Putamen (tissue), 1 donor: ENCODE results near the gene RPS5.
"Not testable (repeated sequence)": the region's sequence is repeated elsewhere in the genome, so short reads cannot be mapped to it uniquely, and the experiment has no call there.

Source experiments
- DNase-seq: peaks from one replicate; pipeline ENCODE4 v3.0.0-alpha.2; 2016; ENCODE audit warnings: low spot score

The RPS5 gene

DNA sequence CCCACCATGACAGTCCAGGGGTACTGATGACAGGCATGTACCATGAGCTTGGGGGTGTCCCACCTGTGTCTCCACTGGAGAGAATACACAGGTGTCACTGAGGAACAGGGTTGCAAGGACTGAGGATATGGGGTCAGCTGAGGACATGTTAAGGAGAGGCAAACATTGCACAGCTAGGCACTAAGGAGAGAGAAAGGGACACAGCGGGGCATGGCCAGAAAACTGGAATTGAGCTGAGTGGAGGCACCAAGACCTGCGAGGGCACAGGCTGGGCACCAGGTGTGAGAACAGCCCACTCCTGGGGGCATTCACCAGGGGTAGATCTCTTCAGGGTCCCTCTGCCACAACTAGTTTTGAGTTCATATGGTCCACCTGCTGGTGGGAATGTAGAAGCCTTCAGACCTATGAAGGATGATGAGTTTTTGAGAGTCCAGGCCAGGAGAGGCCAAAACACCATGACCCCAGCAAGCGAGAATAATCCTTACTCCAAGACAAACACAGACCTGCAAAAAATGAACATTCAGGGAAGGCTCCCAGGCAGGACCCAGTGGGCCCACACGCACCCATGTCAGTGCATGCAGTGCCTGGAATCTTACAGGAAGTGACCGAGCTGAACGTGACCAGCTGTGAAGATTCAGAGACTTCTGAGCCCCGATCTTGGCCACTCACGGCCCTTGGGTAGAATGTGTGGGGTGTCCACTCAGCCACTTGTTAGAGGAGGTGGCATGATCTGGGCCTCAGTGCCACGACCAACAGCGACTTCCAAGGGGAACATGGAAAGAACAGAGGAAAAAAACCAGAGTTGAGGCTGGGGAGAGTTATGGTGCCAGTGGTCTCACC, 20.0 kb downstream of the RPS5 start:
- DNase-seq: no peak

DNA sequence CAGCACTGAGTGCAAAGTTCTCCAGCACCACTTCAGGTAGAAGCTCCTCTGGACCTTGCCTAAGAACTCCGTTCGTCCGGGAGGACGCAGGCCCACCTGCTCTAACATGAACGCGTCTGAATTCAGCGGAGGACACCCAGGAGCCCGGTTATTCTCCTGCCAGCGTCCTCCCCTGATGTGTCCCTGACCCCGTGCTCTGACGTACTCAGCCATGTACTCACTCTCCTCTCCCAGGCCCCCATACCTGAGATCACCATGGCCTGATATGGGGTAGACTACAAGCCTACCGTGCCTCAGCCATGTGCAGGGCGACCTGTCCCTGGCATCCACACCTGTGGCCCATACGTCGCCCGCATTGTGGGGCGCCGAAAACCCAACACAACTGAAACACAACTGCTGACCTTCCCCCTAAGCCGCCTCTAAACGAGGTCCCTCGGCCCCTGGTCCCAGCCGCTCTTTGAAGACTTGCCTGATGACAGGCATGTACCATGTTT, 20.6 kb downstream of the RPS5 start:
- no peak for DNase-seq

GRCh38 chr19:58408152-58409009, 21.3 kb downstream of the RPS5 start, which contains the start of gene ZNF584:
Gene ZNF584 (plus strand): TSS chr19:58408649. CDS start chr19:58409148, 499 bp downstream.
- DNase-seq: peak; percentile 97

DNA sequence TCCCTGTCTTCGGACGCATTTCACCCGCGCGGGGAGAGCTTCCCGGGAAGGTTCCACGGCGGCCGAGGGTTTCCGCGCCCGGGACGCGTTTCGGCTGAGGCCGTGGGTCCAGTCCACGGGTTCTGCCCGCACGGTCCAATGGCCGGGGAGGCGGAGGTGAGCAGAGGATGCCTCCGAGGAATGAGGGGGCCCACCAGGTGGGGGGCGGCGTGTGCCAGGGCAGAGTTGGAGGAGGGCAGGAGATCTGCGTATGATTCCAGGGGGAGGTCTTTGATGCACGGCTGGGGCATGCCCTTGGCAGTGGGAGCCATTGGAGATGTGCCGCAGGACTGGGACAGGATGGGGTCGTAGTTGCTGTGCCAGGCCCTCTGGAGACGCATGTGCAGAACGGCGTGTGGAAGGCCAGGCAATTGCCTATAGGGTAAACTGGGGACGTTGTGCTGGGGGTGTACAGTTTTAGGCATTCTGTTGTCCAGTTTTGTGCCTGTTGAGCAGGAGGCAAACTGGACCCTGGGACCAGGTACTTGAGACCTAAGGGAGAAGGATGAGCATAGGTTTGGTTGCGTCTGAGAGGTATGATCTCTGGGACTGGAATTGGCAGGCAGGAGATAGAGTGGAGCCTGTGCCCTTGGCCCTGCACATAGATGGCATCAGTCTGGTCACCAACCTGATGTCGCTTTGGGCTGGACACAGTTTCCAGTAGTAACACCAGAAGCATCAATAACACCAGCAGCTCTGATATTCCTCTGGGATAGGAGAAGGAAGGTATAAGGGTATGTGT, 22.1 kb downstream of the RPS5 start:
- no peak for DNase-seq

DNA sequence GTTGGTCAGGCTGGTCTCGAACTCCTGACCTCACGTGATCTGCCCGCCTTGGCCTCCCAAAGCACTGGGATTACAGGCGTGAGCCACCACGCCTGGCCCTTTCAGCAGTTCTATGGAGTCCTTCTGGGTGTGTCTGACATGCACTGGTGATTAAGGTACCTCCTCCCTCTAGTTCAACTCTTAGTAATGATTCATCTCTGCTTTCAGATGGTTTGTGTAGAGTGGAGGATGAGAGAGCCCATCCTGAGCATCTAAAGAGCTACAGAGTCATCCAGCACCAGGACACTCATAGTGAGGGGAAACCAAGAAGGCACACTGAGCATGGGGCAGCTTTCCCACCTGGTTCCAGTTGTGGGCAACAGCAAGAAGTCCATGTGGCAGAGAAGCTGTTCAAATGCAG, 29.5 kb downstream of the RPS5 start:
- DNase-seq: no peak

DNA sequence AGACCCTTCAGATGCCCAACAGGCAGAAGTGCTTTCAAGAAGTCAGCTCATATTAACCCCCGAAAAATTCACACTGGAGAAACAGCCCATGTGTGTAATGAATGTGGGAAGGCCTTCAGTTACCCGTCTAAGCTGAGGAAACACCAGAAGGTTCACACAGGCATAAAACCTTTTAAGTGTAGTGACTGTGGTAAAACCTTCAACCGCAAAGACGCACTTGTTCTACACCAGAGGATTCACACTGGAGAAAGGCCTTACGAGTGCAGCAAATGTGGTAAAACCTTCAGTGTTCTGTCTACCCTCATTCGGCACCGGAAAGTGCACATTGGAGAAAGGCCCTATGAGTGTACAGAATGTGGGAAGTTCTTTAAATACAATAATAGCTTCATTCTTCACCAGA, 30.0 kb downstream of the RPS5 start:
- no peak for DNase-seq

DNA sequence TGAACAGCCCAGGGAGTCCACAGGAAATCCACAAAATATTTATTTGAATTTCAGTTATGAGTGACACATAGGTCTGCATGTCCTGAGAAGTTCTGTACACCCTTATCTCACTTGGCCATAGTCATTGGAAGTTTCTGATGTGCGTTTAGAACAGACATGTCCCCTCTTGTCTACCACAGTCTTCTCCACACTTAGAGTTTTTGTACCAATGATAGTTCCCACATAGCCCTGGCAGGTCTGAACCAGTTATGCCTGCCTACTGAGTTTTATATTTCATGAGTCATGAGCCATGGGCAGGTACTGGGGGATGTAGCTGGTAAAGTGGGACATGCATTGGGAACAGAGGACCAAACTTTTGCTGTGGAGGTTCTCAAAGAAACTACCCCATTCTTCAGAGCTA, 41.5 kb downstream of the RPS5 start:
- DNase-seq: no peak

- DNase-seq: no peak
These were observed 42.7 kb downstream of the RPS5 start for GRCh38 chr19:58429745-58430144.

- no peak for DNase-seq
These were observed 47.1 kb downstream of the RPS5 start for GRCh38 chr19:58434217-58434616.

GRCh38 chr19:58439576-58440554, 52.8 kb downstream of the RPS5 start, which contains the start of gene ZNF132:
Gene ZNF132 (minus strand): TSS chr19:58440153. CDS start chr19:58439821, 332 bp downstream.
- DNase-seq: peak; percentile 100

DNA sequence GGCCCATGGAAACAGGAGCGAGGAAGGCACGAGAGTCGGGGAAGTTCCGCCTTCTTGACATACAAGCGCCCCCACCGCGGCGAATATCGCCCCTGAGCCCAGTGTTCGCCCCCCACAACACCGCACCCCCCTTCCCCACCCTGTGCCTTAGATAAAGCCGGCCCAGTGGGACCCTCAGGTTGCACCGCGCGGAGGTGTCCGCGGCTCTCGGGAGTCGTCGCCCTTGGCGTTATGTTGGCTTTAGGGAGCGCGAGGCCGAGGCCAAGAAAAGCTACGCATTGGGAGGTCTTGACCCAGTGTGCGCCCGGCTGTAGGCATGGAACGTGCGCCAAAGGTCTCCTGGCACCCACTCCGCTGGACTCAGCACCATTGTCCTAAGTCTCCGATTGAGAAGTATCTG, 53.5 kb downstream of the RPS5 start:
- DNase-seq: no peak

DNA sequence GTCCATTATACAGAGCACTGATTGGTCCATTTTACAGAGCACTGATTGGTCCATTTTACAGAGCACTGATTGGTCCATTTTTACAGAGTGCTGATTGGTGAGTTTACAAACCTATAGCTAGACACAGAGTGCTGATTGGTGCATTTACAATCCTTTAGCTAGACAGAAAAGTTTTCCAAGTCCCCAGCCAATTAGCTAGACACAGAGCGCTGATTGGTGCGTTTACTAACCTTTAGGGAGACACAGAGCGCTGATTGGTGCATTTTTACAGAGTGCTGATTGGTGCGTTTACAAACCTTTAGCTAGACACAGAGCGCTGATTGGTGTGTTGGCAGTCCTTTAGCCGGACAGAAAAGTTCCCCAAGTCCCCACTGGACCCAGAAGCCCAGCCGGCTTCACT, 55.9 kb downstream of the RPS5 start:
- not testable (repeated sequence) for DNase-seq
